ENCODE measurements around the gene FGFR3.
A peak's percentile ranks its signal among the peaks of the same experiment; 100 is the strongest.

FGFR3 gene

GRCh38 chr4:1770791-1771231 is 22.3 kb upstream of the FGFR3 start:
- DNase-seq: no peak

- no peak for DNase-seq
Measured at GRCh38 chr4:1771555-1772305, 21.4 kb upstream of the FGFR3 start.

- peak; percentile 71 for DNase-seq
Measured at GRCh38 chr4:1772853-1773538, 20.1 kb upstream of the FGFR3 start.

DNA sequence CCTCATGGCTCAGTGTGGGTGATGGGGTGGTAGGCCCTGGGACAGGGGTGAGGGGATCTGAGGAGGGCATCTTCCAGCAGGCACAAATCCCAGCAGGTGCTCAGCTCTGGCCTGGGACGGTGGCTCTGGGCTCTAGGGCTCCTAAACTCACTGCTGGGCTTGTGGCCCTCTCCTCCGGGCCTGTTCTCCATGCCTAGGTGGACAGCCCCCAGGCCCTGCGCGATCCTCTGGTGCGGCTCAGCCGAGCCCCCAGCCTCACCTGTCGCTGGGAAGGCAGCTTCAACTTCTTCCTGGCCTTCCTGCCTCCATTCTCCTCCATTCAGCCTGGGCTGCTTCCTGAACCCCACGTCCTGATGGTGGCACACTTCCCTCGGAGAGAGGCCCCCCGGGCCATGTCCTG is 19.3 kb upstream of the FGFR3 start:
- DNase-seq: no peak

GRCh38 chr4:1775731-1776500 is 17.2 kb upstream of the FGFR3 start:
- DNase-seq: no peak

DNA sequence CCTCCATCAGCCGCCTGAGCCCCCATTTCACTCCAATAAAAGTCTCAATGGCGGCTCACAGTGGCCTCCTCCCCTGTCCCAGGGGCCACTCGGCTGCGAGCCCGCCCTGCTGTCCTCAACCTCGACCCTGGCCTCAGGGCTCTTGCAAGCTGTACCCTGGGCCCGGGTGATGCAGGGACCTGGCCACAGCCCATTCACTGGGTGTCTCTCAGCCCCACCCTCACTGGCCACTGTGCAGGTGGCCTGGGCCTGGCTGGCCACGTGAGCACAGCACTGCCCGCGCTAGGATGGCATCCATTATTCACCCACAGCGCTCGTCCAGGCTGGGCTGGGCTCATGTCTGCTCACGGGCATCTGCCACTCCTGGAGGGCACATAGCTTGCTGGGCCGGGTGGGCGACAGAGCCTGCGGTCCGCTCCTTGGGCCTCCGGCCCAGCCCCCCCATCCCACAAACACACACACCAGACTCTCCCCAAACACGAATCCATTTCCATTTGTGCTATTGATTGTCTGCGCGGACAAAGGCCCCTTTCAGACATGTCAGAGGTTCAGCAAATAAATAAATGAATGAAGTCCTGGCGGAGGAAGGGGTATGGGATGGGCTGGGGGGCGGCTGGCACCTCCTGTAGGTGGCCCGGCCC is 16.5 kb upstream of the FGFR3 start:
- no peak for DNase-seq

DNA sequence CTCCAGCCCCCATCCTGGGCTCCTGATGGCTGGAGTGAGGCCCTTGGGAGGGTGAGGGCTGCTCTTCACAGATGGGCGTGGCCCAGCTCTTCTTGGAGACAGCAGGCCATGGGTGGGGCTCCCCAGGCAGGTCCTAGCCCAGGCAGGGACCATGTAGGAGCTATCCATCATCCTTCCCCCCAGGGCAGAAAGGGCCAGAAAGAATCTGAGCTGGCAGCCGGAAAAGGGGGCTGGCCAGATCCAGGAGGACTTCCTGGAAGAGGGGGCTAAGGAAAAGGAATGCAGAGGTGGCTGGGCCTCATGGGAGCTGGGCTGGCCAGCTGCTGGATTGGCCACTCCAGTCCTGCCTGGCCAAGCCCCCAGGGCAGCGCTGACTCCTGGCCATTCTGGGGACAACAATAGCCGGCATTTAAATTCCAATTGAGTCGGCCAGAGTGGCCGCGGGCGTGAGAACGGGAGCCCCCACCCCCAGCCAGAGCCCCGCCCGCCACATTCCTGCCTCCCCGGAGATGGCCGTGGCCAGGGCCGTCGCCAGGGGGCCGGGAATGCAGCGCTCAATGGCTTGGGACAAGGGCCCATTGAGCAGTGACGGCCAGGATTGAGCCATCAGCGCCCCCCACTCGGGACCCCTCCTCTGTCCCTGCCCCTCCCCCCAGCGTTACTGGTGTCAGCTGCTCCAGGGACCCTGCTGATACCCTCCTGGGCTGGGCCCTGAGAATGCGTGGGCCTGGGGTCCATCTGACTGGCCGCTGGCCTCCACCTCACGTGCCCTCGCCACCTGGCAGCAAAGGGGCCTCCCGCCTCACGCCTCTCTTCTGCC is 15.1 kb upstream of the FGFR3 start:
- DNase-seq: no peak

- no peak for DNase-seq
Measured at GRCh38 chr4:1778642-1779392, 14.3 kb upstream of the FGFR3 start.

DNA sequence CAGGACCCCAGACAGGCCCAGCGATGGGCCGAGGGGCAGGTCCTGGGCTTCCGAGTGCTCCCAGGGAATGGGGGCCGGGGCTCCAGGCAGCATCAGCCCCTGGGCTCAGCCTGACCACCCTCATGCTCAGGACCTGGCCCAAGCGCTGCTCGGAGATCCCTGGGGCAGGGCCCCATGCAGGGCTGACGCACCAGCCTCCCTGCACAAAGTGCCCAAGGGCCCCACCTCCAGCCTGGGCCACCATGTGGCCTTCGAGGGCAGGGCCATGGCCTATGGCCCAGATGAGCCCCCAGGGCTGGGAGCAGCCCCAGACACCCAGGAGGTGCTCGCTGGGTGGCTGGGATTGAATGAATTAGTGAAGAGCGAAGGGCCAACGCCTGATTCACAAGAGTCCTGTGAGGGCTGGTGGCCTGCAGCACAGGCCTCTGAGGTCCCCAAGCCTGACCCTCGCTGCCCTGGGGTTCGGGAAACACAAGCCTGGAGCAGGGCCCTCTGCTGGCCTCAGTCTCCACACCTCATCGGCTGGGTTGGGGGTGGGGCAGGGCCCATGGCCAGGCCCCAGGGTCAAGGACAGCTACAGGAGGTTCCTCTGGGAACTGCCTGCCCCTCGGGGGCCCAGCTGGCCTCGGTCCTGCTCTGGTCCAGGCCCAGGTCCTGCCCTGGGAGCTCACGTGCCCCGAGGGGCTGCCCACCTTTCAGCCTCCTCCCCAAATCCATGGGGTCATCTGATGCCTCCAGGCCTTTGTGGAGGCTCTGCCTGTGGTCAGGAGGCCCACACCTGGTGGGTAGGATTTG is 13.3 kb upstream of the FGFR3 start:
- DNase-seq: no peak

- no peak for DNase-seq
Measured at GRCh38 chr4:1780435-1780834, 12.7 kb upstream of the FGFR3 start.

DNA sequence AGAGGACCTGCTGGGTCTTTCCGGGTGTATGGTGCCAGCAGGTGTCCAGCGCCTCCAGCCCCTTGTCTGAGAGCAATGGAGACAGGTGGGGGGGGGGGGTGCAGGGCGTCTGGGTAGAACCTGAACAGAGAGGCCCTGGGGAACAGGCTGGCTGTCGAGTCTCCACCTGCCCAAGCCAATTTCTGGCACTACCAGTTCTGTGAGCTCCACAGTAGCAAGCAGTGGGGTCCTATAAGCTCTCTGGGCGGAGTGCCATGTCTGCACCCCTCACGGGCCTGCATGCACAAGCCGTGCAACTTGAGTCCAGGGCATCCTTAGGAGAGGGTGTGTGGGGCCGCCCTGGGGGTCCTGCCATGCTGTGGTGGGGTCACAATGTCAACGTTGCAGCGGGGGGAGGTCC is 10.1 kb upstream of the FGFR3 start:
- DNase-seq: no peak

- no peak for DNase-seq
Measured at GRCh38 chr4:1783970-1784369, 9.1 kb upstream of the FGFR3 start.

DNA sequence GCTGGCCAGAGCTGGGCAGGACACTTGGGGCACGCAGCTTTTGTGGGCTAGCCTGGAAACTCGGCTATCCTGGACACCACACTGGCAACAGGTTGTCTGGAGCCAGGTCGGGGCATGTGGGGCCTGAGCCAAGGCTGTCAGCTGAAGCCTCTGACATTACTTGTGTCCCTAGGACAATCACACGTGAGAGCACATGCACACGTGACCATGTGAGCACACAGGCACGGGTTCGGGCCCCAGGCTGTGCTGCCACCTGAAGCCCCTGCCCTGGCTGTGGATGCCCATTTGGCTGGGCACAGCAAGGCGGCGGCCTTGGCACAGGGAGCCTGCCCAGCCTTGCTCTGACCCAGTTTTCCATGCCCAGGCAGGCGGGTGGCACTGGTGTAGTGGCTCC is 8.7 kb upstream of the FGFR3 start:
- DNase-seq: no peak

DNA sequence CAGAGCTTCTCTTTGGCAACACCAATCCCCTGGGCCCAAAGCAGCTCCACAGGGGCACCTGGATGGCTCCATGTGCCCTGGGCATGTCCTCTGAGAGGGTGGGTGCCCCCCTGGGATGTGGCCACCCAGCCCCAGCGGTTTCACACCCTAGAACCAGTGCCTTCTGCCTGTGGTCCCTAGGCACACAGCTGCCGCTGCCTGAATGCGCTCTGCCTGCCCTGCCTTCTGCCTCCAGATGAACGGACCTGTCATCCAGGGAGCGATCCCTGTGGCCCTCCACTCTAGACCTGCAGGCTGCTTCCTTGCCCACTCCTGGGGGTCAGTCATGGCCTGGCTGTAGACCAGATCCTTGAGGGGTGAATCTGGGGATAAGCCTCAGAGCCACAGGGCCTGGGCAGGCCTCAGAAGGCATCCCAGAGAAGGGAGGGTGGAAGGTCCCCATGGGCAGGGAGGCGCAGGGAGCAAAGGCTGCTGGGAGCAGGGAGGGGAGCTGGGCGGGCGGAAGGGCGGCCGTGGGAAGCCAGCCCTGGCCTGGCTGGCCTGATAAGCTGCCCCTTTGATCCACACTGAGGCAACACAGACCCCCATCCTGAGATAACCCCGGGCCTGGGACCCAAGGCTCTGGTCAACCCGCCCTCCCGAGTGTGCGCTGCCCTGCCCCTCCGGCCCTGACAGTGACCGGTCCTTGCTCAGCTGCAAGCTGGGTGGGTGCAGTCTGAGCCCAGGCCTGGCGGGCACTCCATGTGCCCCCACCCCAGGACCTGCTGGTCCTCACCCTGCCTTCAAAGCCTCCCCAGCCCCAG is 8.1 kb upstream of the FGFR3 start:
- DNase-seq: no peak

DNA sequence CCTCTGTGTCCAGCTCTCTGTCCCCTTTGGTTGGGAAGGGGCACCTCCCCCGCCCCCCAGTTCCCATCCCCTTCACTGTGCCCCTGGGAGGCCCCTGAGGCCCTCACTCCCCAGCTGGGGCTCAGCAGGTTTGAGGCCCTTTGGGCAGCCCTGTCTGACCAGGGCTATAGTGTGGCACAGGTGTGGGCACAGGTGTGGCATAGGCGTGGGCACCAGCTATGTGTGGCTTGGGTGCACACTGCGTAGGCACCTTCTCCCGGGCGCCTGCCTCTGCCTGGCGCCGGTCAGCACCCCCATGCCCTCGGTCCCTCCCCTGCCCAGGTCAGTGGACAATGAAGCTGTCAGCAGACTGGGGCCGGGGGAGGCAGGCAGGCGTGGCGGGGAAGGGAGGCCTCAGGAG is 7.5 kb upstream of the FGFR3 start:
- no peak for DNase-seq

DNA sequence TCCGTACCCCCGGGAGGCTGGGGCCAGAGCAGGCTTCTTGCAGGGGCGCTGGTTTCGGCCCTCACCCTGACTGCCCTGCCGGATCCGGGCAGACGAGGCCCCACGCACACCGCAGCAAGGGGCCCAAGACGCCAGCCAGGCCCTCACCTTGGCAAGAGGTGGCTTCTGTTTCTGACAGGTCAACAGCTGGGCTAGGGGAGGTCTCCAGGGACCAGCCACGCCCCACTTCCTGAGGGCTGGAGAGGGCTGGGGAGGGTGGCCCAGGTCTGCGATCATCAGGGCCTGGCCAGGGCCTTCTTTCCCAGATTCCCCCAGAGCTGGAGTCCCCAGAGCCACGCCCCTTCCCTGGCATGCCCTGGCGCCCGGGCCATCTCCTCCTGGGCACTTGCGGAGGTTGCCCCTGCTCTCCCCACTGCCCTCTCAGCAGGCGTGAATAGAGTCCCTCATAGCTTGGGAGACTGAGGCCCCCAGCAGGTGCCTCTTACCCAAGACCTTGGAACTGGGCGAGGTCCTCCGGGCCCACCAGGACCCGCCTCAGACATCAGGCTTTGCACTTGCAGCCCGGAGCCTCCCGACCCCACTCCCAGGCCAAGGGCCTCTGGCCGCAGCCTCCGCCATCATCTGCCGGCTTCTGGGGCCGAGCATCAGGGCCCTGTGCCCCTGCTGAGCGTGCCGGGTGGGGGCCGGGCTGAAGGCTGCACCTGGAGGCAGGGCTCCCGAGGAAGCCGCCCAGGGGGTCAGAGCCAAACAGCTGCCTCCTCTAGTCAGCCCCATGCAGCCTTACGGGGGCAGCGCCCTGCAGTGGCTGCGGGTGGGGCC is 6.3 kb upstream of the FGFR3 start:
- no peak for DNase-seq

- DNase-seq: no peak
Measured at GRCh38 chr4:1787411-1788077, 5.5 kb upstream of the FGFR3 start.

DNA sequence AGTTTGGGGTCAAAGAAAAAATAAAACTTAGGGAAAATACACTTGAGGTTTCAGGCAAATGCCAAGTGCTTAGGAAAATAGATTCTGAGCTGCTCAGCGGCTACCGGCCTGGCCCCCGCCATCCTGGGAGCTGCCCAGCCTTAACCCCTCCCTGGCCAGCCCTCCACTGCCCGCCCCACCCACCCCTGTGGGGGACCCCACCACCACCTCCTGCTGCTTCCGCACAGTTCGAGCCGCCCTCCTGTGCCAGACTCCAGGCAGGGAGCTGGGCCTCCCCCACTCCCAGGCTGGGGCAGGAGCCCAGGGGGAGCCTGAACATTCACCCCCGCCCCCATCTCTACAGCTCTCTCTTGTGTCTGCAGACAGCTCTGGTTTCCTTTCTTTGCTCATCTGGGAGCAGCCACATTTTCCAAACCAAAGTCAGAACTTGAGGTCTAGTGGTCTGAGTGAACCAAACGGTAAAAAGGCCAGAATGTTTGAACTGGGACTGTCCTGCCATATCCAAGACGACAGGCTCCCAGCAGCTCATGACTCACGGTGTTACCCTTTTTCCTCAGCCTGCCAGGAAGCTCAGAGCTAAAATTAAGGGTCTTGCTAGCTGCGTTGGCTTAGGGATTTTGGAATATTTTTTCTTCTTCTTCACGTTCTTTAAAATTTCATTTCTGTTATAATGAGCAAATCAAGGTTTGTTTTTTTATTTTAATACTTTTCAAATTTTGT is 4.7 kb upstream of the FGFR3 start:
- DNase-seq: no peak

Measured in NCI-H1694 treated with DMSO at 0.1 percent for 48 hours (cell line).